Measurements from ENCODE around the gene NPW.

GRCh38 chr16:2022723-2023091 is 3.1 kb downstream of the NPW start:
- TF ChIP-seq, protein P1, sequence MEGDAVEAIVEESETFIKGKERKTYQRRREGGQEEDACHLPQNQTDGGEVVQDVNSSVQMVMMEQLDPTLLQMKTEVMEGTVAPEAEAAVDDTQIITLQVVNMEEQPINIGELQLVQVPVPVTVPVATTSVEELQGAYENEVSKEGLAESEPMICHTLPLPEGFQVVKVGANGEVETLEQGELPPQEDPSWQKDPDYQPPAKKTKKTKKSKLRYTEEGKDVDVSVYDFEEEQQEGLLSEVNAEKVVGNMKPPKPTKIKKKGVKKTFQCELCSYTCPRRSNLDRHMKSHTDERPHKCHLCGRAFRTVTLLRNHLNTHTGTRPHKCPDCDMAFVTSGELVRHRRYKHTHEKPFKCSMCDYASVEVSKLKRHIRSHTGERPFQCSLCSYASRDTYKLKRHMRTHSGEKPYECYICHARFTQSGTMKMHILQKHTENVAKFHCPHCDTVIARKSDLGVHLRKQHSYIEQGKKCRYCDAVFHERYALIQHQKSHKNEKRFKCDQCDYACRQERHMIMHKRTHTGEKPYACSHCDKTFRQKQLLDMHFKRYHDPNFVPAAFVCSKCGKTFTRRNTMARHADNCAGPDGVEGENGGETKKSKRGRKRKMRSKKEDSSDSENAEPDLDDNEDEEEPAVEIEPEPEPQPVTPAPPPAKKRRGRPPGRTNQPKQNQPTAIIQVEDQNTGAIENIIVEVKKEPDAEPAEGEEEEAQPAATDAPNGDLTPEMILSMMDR (conservative IDR thresholded peaks at IDR 0.05; ENCODE audit: low read length) = no peak
- no peak for TF ChIP-seq EZH2phosphoT487 (IDR thresholded peaks at IDR 0.05; ENCODE audit: borderline replicate concordance, low read depth, low read length)

Measured in OCI-LY7 (cell line).